Pons (tissue), 1 donor: ENCODE measurements around the gene SCYL2.
"Not testable (repeated sequence)": the region's sequence is repeated elsewhere in the genome, so short reads cannot be mapped to it uniquely, and the experiment has no call there.

Experiments used
- DNase-seq: peaks from one replicate; pipeline ENCODE4 v3.0.0-alpha.2; 2016; ENCODE audit warnings: low spot score

The SCYL2 gene, protein sequence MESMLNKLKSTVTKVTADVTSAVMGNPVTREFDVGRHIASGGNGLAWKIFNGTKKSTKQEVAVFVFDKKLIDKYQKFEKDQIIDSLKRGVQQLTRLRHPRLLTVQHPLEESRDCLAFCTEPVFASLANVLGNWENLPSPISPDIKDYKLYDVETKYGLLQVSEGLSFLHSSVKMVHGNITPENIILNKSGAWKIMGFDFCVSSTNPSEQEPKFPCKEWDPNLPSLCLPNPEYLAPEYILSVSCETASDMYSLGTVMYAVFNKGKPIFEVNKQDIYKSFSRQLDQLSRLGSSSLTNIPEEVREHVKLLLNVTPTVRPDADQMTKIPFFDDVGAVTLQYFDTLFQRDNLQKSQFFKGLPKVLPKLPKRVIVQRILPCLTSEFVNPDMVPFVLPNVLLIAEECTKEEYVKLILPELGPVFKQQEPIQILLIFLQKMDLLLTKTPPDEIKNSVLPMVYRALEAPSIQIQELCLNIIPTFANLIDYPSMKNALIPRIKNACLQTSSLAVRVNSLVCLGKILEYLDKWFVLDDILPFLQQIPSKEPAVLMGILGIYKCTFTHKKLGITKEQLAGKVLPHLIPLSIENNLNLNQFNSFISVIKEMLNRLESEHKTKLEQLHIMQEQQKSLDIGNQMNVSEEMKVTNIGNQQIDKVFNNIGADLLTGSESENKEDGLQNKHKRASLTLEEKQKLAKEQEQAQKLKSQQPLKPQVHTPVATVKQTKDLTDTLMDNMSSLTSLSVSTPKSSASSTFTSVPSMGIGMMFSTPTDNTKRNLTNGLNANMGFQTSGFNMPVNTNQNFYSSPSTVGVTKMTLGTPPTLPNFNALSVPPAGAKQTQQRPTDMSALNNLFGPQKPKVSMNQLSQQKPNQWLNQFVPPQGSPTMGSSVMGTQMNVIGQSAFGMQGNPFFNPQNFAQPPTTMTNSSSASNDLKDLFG

GRCh38 chr12:100266835-100267602 lies at the start of gene SCYL2, which contains the start of gene DEPDC4:
Gene SCYL2, plus strand, starts transcription at chr12:100267177. Its CDS starts 15,794 bp downstream, at chr12:100282971.
Gene DEPDC4, minus strand, starts transcription at chr12:100267079. Its CDS starts 3 bp downstream, at chr12:100267076.
- DNase-seq, result peak; percentile 97

- no peak for DNase-seq
Measured at GRCh38 chr12:100219328-100220109, 47.5 kb upstream of the SCYL2 start.

DNA sequence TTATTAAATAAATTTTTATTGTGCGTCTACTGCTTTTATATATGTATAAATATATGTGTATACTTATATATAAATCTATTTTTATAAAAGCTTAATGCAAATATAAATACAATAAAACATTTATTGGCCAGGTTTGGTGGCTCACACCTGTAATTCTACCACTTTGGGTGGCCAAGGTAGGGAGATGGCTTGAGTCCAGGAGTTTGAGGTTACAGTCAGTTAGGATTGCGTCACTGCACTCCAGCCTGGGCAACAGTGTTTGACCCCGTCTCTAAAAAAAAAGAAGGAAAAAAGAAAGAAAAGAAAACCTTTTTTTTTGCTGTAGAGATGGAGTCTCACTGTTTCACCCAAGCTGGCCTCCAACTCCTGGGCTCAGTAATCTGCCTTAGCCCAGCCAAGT lies 45.5 kb upstream of the SCYL2 start:
- DNase-seq, result no peak

- DNase-seq, result not testable (repeated sequence)
Measured at GRCh38 chr12:100222173-100222572, 44.8 kb upstream of the SCYL2 start.

DNA sequence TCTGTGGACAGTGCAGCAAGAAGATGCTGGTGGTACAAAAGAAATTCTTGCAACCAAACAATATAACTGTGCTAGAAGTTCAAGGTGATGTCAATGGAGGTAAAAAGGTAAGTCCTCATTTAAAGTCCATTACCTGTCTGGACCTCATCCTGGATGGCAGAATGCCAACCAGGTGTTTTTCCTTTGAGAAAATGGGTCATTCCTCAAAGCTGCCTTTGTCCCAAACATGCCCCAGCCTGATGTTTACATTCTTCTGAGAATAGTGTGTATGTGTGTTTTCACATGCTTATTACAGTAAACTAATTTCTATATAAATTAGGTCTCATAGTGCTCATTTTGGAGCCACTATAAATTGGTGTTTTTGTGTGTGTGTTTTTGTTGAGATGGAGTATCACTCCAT lies 41.5 kb upstream of the SCYL2 start:
- no peak for DNase-seq

- no peak for DNase-seq
Measured at GRCh38 chr12:100229036-100229635, 37.8 kb upstream of the SCYL2 start.

GRCh38 chr12:100229876-100230275 lies 37.1 kb upstream of the SCYL2 start:
- DNase-seq, result no peak

DNA sequence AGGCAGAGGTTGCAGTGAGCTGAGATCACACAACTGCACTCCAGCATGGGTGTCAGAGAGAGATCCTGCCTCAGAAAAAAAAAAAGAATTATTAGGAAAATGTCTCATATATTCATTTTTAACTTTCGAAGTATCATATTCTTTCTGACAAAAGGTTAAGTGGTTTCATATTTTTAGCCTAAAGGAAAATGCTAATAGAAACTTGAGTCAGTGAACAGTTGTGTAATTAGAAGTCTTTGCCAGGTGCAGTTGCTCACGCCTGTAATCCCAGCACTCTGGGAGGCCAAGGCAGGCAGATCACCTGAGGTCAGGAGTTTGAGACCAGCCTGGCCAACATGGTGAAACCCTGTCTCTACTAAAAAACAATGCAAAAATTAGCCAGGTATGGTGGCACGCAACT lies 35.1 kb upstream of the SCYL2 start:
- not testable (repeated sequence) for DNase-seq

DNA sequence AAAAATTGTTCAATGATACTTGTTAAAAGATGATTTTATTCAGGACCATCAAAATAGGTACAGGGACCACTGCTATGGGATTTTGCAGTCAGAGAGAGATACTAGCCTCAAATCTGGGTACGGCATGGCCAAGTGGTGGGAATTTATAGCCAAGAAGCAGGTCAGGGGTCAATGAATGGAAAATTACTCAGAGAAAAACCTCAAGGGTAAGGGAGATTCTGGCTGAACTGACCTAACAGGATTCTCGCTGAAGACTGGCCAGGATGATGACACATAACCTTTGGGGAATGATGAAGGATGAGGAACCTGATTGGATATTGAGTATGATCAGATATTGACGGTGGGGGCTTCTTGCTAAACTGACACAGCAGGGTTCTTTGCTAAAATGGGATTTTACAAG lies 32.8 kb upstream of the SCYL2 start:
- no peak for DNase-seq

DNA sequence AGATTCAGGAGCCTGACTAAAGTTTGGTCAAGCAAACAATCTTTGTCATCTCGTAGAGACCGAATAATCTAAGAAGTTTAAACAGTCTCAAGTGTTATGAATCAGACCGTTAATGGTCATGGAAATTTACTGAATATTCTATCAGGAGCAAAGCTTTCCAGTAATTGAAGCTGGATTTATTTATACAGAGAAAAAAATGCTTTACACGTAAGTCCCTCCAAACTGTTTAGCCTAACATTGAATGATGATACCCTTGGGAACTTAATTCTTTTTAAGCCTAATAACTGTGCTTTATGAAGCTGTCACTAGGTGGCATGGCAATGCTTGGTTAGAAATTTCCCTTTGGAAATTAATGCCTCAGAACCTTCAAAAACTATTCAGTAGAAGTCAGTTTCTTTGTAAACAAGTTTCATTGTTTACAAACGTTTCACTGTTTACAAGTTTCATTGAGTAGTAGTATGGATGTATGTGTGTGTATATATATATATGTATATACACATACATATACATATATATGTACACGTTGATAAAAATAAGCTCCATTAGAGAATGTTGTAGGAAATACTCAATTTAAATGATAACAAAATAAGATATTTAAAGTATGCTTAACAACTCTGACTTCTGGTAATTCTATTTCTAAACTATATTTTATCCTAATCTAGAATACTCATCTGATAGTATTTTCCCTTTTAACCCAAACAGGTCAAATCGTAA lies 32.2 kb upstream of the SCYL2 start:
- peak; percentile 72 for DNase-seq

DNA sequence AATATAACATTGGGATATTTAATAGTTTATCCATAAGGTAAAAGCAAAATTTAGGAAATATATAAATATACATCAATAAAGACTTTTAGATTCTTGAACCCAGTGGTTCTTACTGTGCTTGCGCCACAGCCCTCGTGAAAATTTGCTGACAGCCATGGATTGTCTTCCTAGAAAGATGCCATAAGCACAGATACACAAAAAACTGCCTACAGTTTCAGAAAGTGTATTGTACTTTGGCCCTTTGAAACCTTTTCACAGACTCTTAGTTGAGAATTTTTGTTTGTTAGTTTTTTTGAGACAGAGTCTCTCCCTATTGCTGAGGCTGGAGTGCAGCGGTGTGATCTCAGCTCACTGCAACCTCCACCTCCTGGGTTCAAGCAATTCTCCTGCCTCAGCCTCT lies 28.2 kb upstream of the SCYL2 start:
- no peak for DNase-seq

DNA sequence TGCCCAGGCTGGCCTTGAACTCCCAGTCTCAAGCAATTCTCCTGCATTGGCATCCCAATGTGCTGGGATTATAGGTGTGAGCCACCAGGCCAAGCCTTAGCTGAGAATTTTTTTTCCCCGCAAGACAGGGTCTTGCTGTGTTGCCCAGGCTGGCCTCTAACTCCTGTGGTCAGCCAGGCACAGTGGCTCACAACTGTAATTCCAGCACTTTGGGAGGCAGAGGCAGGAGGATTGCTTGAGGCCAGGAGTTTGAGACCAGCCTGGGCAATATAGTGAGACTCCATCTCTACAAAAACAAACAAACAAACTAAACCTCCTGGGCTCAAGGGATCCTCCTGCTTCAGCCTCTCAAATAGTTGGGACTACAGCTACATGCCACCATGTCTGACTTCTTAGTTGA lies 27.4 kb upstream of the SCYL2 start:
- no peak for DNase-seq

GRCh38 chr12:100243137-100243536 lies 23.8 kb upstream of the SCYL2 start:
- DNase-seq, result no peak

DNA sequence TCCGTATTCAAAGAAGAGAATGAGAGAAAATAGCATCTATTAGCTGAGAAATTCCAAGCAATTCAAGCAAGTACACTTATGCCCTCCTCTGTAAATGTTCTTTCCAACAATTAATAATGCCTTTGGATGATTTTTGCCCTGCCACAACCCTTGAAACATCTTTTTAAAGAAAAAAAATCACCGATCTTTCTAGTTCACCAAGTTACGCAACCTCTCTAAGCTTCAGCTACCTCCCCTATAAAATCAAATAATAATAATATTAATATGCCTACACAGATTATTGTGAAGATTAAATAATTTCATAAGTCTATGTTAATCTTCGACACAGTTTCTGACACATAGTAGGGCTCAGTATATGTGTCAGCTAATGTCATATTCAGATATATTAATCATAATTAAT lies 19.2 kb upstream of the SCYL2 start:
- no peak for DNase-seq

DNA sequence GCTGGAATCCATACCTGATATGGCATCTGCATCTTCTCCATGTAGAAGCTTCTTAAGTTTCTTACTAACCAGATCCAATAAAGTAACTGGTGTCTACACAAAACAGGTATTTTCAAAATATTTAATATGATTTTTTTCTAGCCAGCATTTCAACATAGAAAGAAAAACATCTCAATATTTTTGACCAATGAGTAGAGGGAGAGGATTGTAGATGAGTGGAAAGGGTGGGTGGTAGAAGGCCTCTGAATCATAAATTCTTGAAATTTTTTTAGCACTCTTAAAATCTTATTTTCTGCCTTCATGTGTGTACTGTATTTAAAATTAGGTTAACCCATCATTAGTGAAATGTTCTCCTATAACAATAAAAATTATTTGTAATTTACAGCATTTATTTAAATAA lies 18.1 kb upstream of the SCYL2 start:
- DNase-seq, result no peak

DNA sequence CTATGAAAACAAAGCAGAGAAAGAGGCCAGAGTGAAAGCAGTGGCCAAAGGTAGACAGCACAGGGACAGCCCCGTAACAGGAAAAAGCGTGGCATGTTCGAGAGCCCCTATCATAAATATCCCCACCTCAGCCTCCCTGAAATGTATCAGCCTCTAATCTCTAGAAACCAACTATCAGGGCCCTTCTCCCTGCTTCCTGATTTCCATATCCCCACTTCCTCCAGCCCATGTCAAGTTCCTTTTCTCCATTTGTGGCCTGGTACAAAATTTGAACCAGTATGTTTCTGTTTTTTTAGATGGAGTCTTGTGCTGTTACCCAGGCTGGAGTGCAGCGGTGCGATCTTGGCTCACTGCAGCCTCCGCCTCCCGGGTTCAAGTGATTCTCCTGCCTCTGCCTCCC lies 17.0 kb upstream of the SCYL2 start:
- DNase-seq, result no peak

- DNase-seq, result no peak
Measured at GRCh38 chr12:100251917-100252316, 15.1 kb upstream of the SCYL2 start.

- no peak for DNase-seq
Measured at GRCh38 chr12:100253437-100253836, 13.5 kb upstream of the SCYL2 start.

GRCh38 chr12:100254876-100255275 lies 12.1 kb upstream of the SCYL2 start:
- no peak for DNase-seq

DNA sequence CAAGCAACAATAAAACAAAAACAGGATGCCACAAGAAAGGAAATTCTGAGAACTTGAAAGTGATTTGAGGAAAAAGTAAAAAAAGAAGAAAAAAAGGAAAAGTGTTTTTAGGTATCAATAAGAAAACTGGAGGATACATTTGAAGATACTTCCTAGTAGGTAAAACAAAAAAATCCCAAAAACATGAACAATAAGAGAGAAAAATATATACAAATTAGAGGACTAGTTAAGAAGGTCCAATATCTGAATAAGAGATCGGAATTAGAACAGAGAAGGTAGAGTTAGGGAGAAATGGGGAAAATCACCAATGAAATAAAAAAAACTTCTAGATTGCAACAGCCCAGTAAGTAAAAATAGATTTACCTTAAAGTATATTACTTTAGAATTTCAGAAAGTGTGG lies 8.8 kb upstream of the SCYL2 start:
- no peak for DNase-seq
